ENCODE results near the gene UBE4B.

The UBE4B gene

GRCh38 chr1:10033359-10033845, 644 bp downstream of the UBE4B start:
- DNase-seq (ENCODE audit: low read depth, low spot score): peak; percentile 68

GRCh38 chr1:10042746-10043145, 10.0 kb downstream of the UBE4B start:
- no peak for DNase-seq (ENCODE audit: low read depth, low spot score)

- DNase-seq (ENCODE audit: low read depth, low spot score): no peak
Measured at GRCh38 chr1:10045480-10046355, 13.0 kb downstream of the UBE4B start.

- peak; percentile 11 for DNase-seq (ENCODE audit: low read depth, low spot score)
Measured at GRCh38 chr1:10046356-10047085, 13.8 kb downstream of the UBE4B start.

GRCh38 chr1:10048601-10049000, 15.8 kb downstream of the UBE4B start:
- no peak for DNase-seq (ENCODE audit: low read depth, low spot score)

- DNase-seq (ENCODE audit: low read depth, low spot score): no peak
Measured at GRCh38 chr1:10050611-10051010, 17.9 kb downstream of the UBE4B start.

- no peak for DNase-seq (ENCODE audit: low read depth, low spot score)
Measured at GRCh38 chr1:10051656-10052055, 18.9 kb downstream of the UBE4B start.

GRCh38 chr1:10052347-10052746, 19.6 kb downstream of the UBE4B start:
- no peak for DNase-seq (ENCODE audit: low read depth, low spot score)

GRCh38 chr1:10054465-10054864, 21.7 kb downstream of the UBE4B start:
- no peak for DNase-seq (ENCODE audit: low read depth, low spot score)

GRCh38 chr1:10056599-10056987, 23.8 kb downstream of the UBE4B start:
- no peak for DNase-seq (ENCODE audit: low read depth, low spot score)

GRCh38 chr1:10057343-10057742, 24.6 kb downstream of the UBE4B start:
- DNase-seq (ENCODE audit: low read depth, low spot score): no peak

GRCh38 chr1:10057796-10058195, 25.0 kb downstream of the UBE4B start:
- no peak for DNase-seq (ENCODE audit: low read depth, low spot score)

- no peak for DNase-seq (ENCODE audit: low read depth, low spot score)
Measured at GRCh38 chr1:10059342-10059718, 26.6 kb downstream of the UBE4B start.

GRCh38 chr1:10060311-10061100, 27.7 kb downstream of the UBE4B start:
- DNase-seq (ENCODE audit: low read depth, low spot score): no peak

- DNase-seq (ENCODE audit: low read depth, low spot score): no peak
Measured at GRCh38 chr1:10061276-10061675, 28.5 kb downstream of the UBE4B start.

GRCh38 chr1:10063878-10064277, 31.1 kb downstream of the UBE4B start:
- DNase-seq (ENCODE audit: low read depth, low spot score): no peak

- DNase-seq (ENCODE audit: low read depth, low spot score): no peak
Measured at GRCh38 chr1:10064416-10065343, 31.9 kb downstream of the UBE4B start.

- peak; percentile 18 for DNase-seq (ENCODE audit: low read depth, low spot score)
Measured at GRCh38 chr1:10065344-10065685, 32.6 kb downstream of the UBE4B start.

- no peak for DNase-seq (ENCODE audit: low read depth, low spot score)
Measured at GRCh38 chr1:10065760-10066159, 33.0 kb downstream of the UBE4B start.

GRCh38 chr1:10068605-10069294, 36.0 kb downstream of the UBE4B start:
- DNase-seq (ENCODE audit: low read depth, low spot score): peak; percentile 53

All from ELF-1 (cell line).